H1 (cell line): ENCODE measurements around the gene RDH5. TPM values are rescaled to one million over a fixed set of nuclear protein-coding genes. Genes with fewer than 3 reads are reported as not detected.

ENCODE experiments used
- CTCF ChIA-PET: fragments of 300-600 bp; sonication (Branson Sonifier 250); formaldehyde crosslinking; loops from one replicate; lab custom pipeline; 2021; ENCODE audit not compliant: partially characterized antibody; lab: Charles Lee
- POLR2A ChIA-PET: fragments of 300-600 bp; sonication (Branson Sonifier 250); formaldehyde crosslinking; loops from one replicate; lab custom pipeline; 2021; ENCODE audit warnings: inconsistent platforms; ENCODE audit not compliant: partially characterized antibody; lab: Charles Lee
- DNase-seq, 2 experiments: peaks; one replicate each; pipeline versions ENCODE4 v3.0.0 to v3.0.0-alpha.2; 2010 to 2022; ENCODE audit warnings: low spot score in 2 of 2, low read depth in 1 of 2, mixed read lengths in 1 of 2
- FAIRE-seq: peaks from 2 replicates; lab custom pipeline; 2011; peaks lifted over from hg19 to GRCh38; lab: Jason Lieb, UNC
- H2AFZ ChIP-seq: 2 replicates; pipeline ENCODE4 v1.8.1; 2012; ENCODE audit warnings: low read length, inconsistent platforms
- H2AK5ac ChIP-seq: 2 replicates; pipeline ENCODE4 v1.6.1; 2013; ENCODE audit warnings: low read depth, low read length
- H2BK120ac ChIP-seq: replicated peaks from 2 replicates; pipeline ENCODE3; 2013; ENCODE audit warnings: low read depth, low read length, inconsistent platforms
- H2BK12ac ChIP-seq: 2 replicates; pipeline ENCODE4 v1.6.1; 2013; ENCODE audit warnings: low read depth, low read length
- H2BK15ac ChIP-seq: 2 replicates; pipeline ENCODE4 v1.6.1; 2013; ENCODE audit warnings: low read length
- H2BK20ac ChIP-seq: 2 replicates; pipeline ENCODE4 v1.6.1; 2013; ENCODE audit warnings: low read length
- H2BK5ac ChIP-seq: 2 replicates; pipeline ENCODE4 v1.6.1; 2013; ENCODE audit warnings: low read depth, low read length
- H3K14ac ChIP-seq: 2 replicates; pipeline ENCODE4 v1.6.1; 2013; ENCODE audit warnings: inconsistent platforms; ENCODE audit not compliant: insufficient read length
- H3K18ac ChIP-seq: 2 replicates; pipeline ENCODE4 v1.6.1; 2013; ENCODE audit warnings: low read length; ENCODE audit errors: extremely low read depth
- H3K23ac ChIP-seq: 2 replicates; pipeline ENCODE4 v1.6.1; 2013; ENCODE audit warnings: inconsistent platforms; ENCODE audit not compliant: insufficient read length
- H3K23me2 ChIP-seq: 2 replicates; pipeline ENCODE4 v1.6.1; 2013; ENCODE audit warnings: low read depth, low read length
- H3K27ac ChIP-seq: 2 replicates; pipeline ENCODE4 v1.6.1; 2011; ENCODE audit warnings: low read depth, low read length, inconsistent platforms
- H3K27me3 ChIP-seq, 4 experiments: replicated peaks in 1 of 4; 1 replicate in 1 of 4; 2 replicates in 3 of 4; pipeline versions ENCODE4 v1.6.1 to v1.8.1; 2011 to 2013; ENCODE audit warnings: low read length in 3 of 4, mild to moderate bottlenecking in 3 of 4, inconsistent platforms in 2 of 4, mixed read lengths in 2 of 4, moderate library complexity in 1 of 4; ENCODE audit not compliant: control insufficient read depth in 3 of 4, insufficient read depth in 3 of 4; ENCODE audit errors: extremely low read depth in 1 of 4
- H3K36me3 ChIP-seq, 4 experiments: 2 replicates each; pipeline versions ENCODE4 v1.6.1 to v1.8.1; 2011 to 2013; ENCODE audit warnings: mild to moderate bottlenecking in 4 of 4, low read length in 3 of 4, moderate library complexity in 2 of 4, control low read depth in 1 of 4, inconsistent platforms in 1 of 4; ENCODE audit not compliant: insufficient read depth in 4 of 4, control insufficient read depth in 2 of 4
- H3K4ac ChIP-seq: replicated peaks from 2 replicates; pipeline ENCODE3; 2013; ENCODE audit warnings: low read length, low read depth, mixed read lengths, inconsistent platforms; ENCODE audit not compliant: insufficient read length
- H3K4me1 ChIP-seq, 4 experiments: replicated peaks in 1 of 4; 1 replicate in 1 of 4; 2 replicates in 3 of 4; pipeline versions ENCODE4 v1.6.1 to v1.8.1; 2011 to 2013; ENCODE audit warnings: low read length in 3 of 4, inconsistent platforms in 2 of 4, mixed read lengths in 1 of 4; ENCODE audit not compliant: insufficient read depth in 4 of 4, control insufficient read depth in 3 of 4
- H3K4me2 ChIP-seq, 2 experiments: 2 replicates each; pipeline versions ENCODE4 v1.6.1 to v1.8.1; 2011 to 2013; ENCODE audit warnings: low read depth in 2 of 2, low read length in 2 of 2, control low read depth in 1 of 2, inconsistent platforms in 1 of 2, mild to moderate bottlenecking in 1 of 2; ENCODE audit not compliant: insufficient read depth in 1 of 2
- H3K4me3 ChIP-seq, 4 experiments: fragments of 200-600, 300-600 bp in 1 of 4; sonication (generic), shearing (Covaris generic), sonication (Bioruptor Twin) in 1 of 4; 2 replicates each; pipeline versions ENCODE4 v1.5.1 to v1.8.1; 2011 to 2016; ENCODE audit warnings: low read length in 4 of 4, low read depth in 3 of 4, control low read depth in 2 of 4, inconsistent platforms in 2 of 4, mild to moderate bottlenecking in 2 of 4, mixed read lengths in 1 of 4, moderate library complexity in 1 of 4; ENCODE audit not compliant: insufficient read depth in 2 of 4; ENCODE audit errors: extremely low read depth in 1 of 4
- H3K56ac ChIP-seq: replicated peaks from 2 replicates; pipeline ENCODE3; 2013; ENCODE audit warnings: low read depth, mild to moderate bottlenecking, mixed read lengths, low read length, inconsistent platforms; ENCODE audit not compliant: insufficient read length
- H3K79me1 ChIP-seq: 2 replicates; pipeline ENCODE4 v1.6.1; 2013; ENCODE audit warnings: low read depth, low read length, control low read depth
- H3K79me2 ChIP-seq, 2 experiments: 2 replicates each; pipeline versions ENCODE4 v1.6.1 to v1.8.1; 2012 to 2013; ENCODE audit warnings: low read length in 2 of 2, mild to moderate bottlenecking in 2 of 2, inconsistent platforms in 1 of 2; ENCODE audit not compliant: insufficient read depth in 2 of 2, control insufficient read depth in 1 of 2
- H3K9ac ChIP-seq, 4 experiments: replicated peaks in 1 of 4; 1 replicate in 1 of 4; 2 replicates in 3 of 4; pipeline versions ENCODE4 v1.6.1 to v1.8.1; 2011 to 2013; ENCODE audit warnings: low read depth in 3 of 4, low read length in 3 of 4, control low read depth in 2 of 4, mild to moderate bottlenecking in 2 of 4, moderate library complexity in 2 of 4, inconsistent platforms in 1 of 4; ENCODE audit errors: extremely low read depth in 1 of 4
- H3K9me3 ChIP-seq, 2 experiments: 2 replicates each; pipeline versions ENCODE4 v1.6.1 to v1.8.1; 2012 to 2013; ENCODE audit warnings: mild to moderate bottlenecking in 2 of 2, moderate library complexity in 2 of 2, control low read depth in 1 of 2, inconsistent platforms in 1 of 2, low read depth in 1 of 2, low read length in 1 of 2, mixed read lengths in 1 of 2; ENCODE audit not compliant: insufficient read depth in 2 of 2
- H4K20me1 ChIP-seq, 2 experiments: replicated peaks in 1 of 2; 2 replicates each; pipeline versions ENCODE3 to v1.8.1; 2011 to 2013; ENCODE audit warnings: inconsistent platforms in 2 of 2, low read length in 2 of 2, mild to moderate bottlenecking in 1 of 2; ENCODE audit not compliant: insufficient read depth in 2 of 2, control insufficient read depth in 1 of 2
- H4K5ac ChIP-seq: 2 replicates; pipeline ENCODE4 v1.6.1; 2013; ENCODE audit warnings: low read length, low read depth, mixed read lengths, inconsistent platforms; ENCODE audit not compliant: insufficient read length
- H4K8ac ChIP-seq: 2 replicates; pipeline ENCODE4 v1.8.0; 2013; ENCODE audit warnings: mild to moderate bottlenecking, moderate library complexity, low read length, inconsistent platforms; ENCODE audit not compliant: insufficient read depth; ENCODE audit errors: extremely low read depth
- H4K91ac ChIP-seq: replicated peaks from 2 replicates; pipeline ENCODE3; 2013; ENCODE audit warnings: low read length, mixed read lengths, inconsistent platforms; ENCODE audit not compliant: insufficient read length
- KDM1A ChIP-seq: fragments of 200-600, 300-600 bp; sonication (generic); IDR thresholded peaks from 2 replicates; pipeline ENCODE4 v1.7.1; 2016; ENCODE audit warnings: mild to moderate bottlenecking, low read length, borderline replicate concordance
- NANOG ChIP-seq: IDR thresholded peaks from 2 replicates; pipeline ENCODE4 v1.6.1; 2011; ENCODE audit warnings: low read length, low read depth, mild to moderate bottlenecking, inconsistent platforms; ENCODE audit not compliant: insufficient read depth, poor library complexity, severe bottlenecking
- POLR2AphosphoS5 ChIP-seq: IDR thresholded peaks from 2 replicates; pipeline ENCODE4 v1.6.1; 2011; ENCODE audit warnings: low read depth, low read length
- WGBS, 2 experiments: shearing (Covaris generic) in 1 of 2; methylation state at CpG; one replicate each; pipeline versions ENCODE4 v1.1.6 to v1.1.7; 2013 to 2015; ENCODE audit warnings: low lambda C conversion rate in 2 of 2, mixed read lengths in 2 of 2, inconsistent platforms in 1 of 2, low coverage in 1 of 2, missing lambda C conversion rate in 1 of 2; ENCODE audit not compliant: insufficient replicate concordance in 2 of 2, insufficient coverage in 1 of 2, insufficient read length in 1 of 2; ENCODE audit errors: extremely low coverage in 1 of 2, missing lambda C conversion rate in 1 of 2; 5-methylcytosine and 5-hydroxymethylcytosine counted together
- polyA plus RNA-seq, 7 experiments: library from polyadenylated mRNA; depleted of rRNA in 3 of 7; stranded (reverse) in 5 of 7; unstranded in 2 of 7; fragments of >200 nt in 5 of 7; fragments of 200-250 nt in 2 of 7; gene quantifications; 1 replicate in 5 of 7; 2 replicates in 1 of 7; 4 replicates in 1 of 7; pipeline versions ENCODE4 v1.2.1 to v1.2.3, GENCODE V29; 2011 to 2013; ENCODE audit warnings: missing spikeins in 2 of 7, mixed read lengths in 2 of 7
- total RNA-seq: library from RNA; stranded (reverse); fragmentation: NEBNext Ultra II Directional; extraction: Animal tissue kit (Norgen Biotek cat#: 25700); gene quantifications from 2 replicates; pipeline ENCODE4 v1.2.1, GENCODE V29; 2021

The RDH5 gene
- total and polyA plus RNA-seq, 2 of the 8 experiments (the other 6 are each of a cell fraction or from before 2014, with no cell fraction given): 4.2 to 6.0 TPM

DNA sequence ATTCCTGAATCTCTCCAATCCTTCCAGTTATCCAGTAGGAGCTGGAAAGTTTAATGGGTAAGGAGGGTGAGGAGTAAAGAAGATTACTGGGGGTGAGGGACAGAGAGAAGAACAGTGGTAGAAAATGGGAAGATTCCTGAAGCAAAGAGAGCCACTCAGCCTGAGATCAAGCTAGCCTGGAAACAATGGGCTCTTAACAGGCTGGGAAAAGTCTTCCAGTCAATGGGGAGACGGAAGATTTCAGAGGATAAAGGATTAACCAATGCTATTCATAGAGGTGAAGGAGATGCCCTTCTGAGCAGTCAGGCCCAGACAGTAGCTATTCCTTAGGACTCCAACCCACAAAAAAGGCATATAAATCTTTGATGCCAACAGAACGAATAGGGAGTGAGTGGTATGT is 37.5 kb downstream of the RDH5 start:
- POLR2A ChIA-PET: interaction anchor here (0.7 to 46.5 kb wide), 7 partner anchors 8 to 249 kb away, joined by 3 to 809 read pairs (median 8); partner anchors contain the start of genes CD63, DNAJC14, GDF11 and ORMDL2
- H2BK5ac ChIP-seq: no peak overlapping the region
- no peak for FAIRE-seq
- H3K79me1 ChIP-seq: no peaks in the 10 kb centered on the region
- H4K5ac ChIP-seq: no peak overlapping the region
- no peak overlapping the region for H3K4me2 ChIP-seq
- H3K27me3 ChIP-seq: no peaks in the 10 kb centered on the region
- no peak for DNase-seq
- H4K91ac ChIP-seq: no peak overlapping the region
- H3K56ac ChIP-seq: no peak overlapping the region
- H3K36me3 ChIP-seq: peaks cover 19 to 52% (median 33%) of the 10 kb centered on the region in 4 experiments; a peak in 7 of 8 replicates
- H2BK20ac ChIP-seq: no peak overlapping the region
- H3K4me1 ChIP-seq: no peaks in the 10 kb centered on the region
- H2AFZ ChIP-seq: no peak overlapping the region
- no peak overlapping the region for H4K8ac ChIP-seq
- H3K9me3 ChIP-seq: no peaks in the 10 kb centered on the region
- no peak overlapping the region for H2BK15ac ChIP-seq
- peaks cover 4 to 7% of the 10 kb centered on the region in 2 experiments for H4K20me1 ChIP-seq
- WGBS, 2 experiments: 87% methylated on average over 2 of the region's 2 CpGs; no CpG with 5 or more reads in 1 of the 2 experiments
- H3K79me2 ChIP-seq: no peaks in the 10 kb centered on the region
- no peak overlapping the region for H3K4ac ChIP-seq
- no peak overlapping the region for H3K27ac ChIP-seq
- H3K23me2 ChIP-seq: no peaks in the 10 kb centered on the region
- H3K4me3 ChIP-seq: no peak overlapping the region
- no peak overlapping the region for H3K18ac ChIP-seq
- no peak overlapping the region for H2BK12ac ChIP-seq
- H3K23ac ChIP-seq: no peak overlapping the region
- H2AK5ac ChIP-seq: no peak overlapping the region
- H3K9ac ChIP-seq: no peak overlapping the region
- CTCF ChIA-PET: interaction anchor here (0.7 to 14.5 kb wide), 7 partner anchors 11 to 65 kb away, joined by 3 to 186 read pairs (median 3); no protein-coding TSS in a partner anchor
- no peak overlapping the region for H3K14ac ChIP-seq
- H2BK120ac ChIP-seq: no peak overlapping the region
- TF ChIP-seq NANOG (no peak), KDM1A (no peak), POLR2AphosphoS5 (peak; percentile 28)
